Measurements from ENCODE around the gene KRT4. TPM values are rescaled to one million over a fixed set of nuclear protein-coding genes. Genes with fewer than 3 reads are reported as not detected.

KRT4 gene
- total and polyA plus RNA-seq, 2 experiments from 2014 or later, result 0.22 TPM; not detected in 1

- H3K4me2 ChIP-seq (ENCODE audit: unreplicated experiment), result no peak overlapping the region
- H2AFZ ChIP-seq, result no peak overlapping the region
- H3K27me3 ChIP-seq (replicated peaks; ENCODE audit: insufficient read depth), result peaks cover 29% of the 10 kb centered on the region
- no peaks in the 10 kb centered on the region for H3K9me2 ChIP-seq (ENCODE audit: insufficient read depth)
- no peaks in the 10 kb centered on the region for H3F3A ChIP-seq (ENCODE audit: insufficient read depth)
- H3K9ac ChIP-seq, result no peak overlapping the region
- in situ Hi-C loops (cut with MboI), result no loop called here
- no peaks in the 10 kb centered on the region for H3K79me2 ChIP-seq (ENCODE audit: insufficient read depth)
- DNase-seq, result peak; percentile 42
- H3K4me1 ChIP-seq (ENCODE audit: insufficient read depth), result peaks cover 9% of the 10 kb centered on the region; the same call in 1 of the 2 replicates
- H4K20me1 ChIP-seq (ENCODE audit: insufficient read depth), result no peaks in the 10 kb centered on the region
- H3K36me3 ChIP-seq (ENCODE audit: low read depth), result no peaks in the 10 kb centered on the region
- WGBS, 2 experiments (ENCODE audit: low coverage in 1 of 2, low lambda C conversion rate in 2 of 2, missing lambda C conversion rate in 2 of 2), result 79 to 81% methylated on average over 10 of the region's 10 CpGs
- H3K9me3 ChIP-seq (ENCODE audit: low read depth), result no peaks in the 10 kb centered on the region
- TF ChIP-seq EZH2 (IDR thresholded peaks at IDR 0.05; ENCODE audit: insufficient read depth, poor library complexity, severe bottlenecking) (no peak), EZH2phosphoT487 (IDR thresholded peaks at IDR 0.05; ENCODE audit: insufficient read depth, low read depth) (no peak)
- H3K27ac ChIP-seq, result no peak overlapping the region
- H3K4me3 ChIP-seq, result no peak overlapping the region
These were observed 8.1 kb upstream of the KRT4 start for GRCh38 chr12:52821826-52822660.

- H4K20me1 ChIP-seq (ENCODE audit: insufficient read depth), result no peaks in the 10 kb centered on the region
- no peak for DNase-seq
- no peak overlapping the region for H3K27ac ChIP-seq
- peaks cover 9% of the 10 kb centered on the region; the same call in 1 of the 2 replicates for H3K4me1 ChIP-seq (ENCODE audit: insufficient read depth)
- TF ChIP-seq EZH2 (IDR thresholded peaks at IDR 0.05; ENCODE audit: insufficient read depth, poor library complexity, severe bottlenecking) (no peak), EZH2phosphoT487 (IDR thresholded peaks at IDR 0.05; ENCODE audit: insufficient read depth, low read depth) (no peak)
- no peak overlapping the region for H3K4me3 ChIP-seq
- H3K9ac ChIP-seq, result no peak overlapping the region
- H3K4me2 ChIP-seq (ENCODE audit: unreplicated experiment), result no peak overlapping the region
- H3K9me3 ChIP-seq (ENCODE audit: low read depth), result no peaks in the 10 kb centered on the region
- H3K9me2 ChIP-seq (ENCODE audit: insufficient read depth), result no peaks in the 10 kb centered on the region
- H3K36me3 ChIP-seq (ENCODE audit: low read depth), result no peaks in the 10 kb centered on the region
- no peak overlapping the region for H2AFZ ChIP-seq
- no peaks in the 10 kb centered on the region for H3F3A ChIP-seq (ENCODE audit: insufficient read depth)
- H3K79me2 ChIP-seq (ENCODE audit: insufficient read depth), result no peaks in the 10 kb centered on the region
- H3K27me3 ChIP-seq (replicated peaks; ENCODE audit: insufficient read depth), result peaks cover 33% of the 10 kb centered on the region
- in situ Hi-C loops (cut with MboI), result no loop called here
- 77 to 86% methylated on average over 4 of the region's 4 CpGs for WGBS, 2 experiments (ENCODE audit: low coverage in 1 of 2, low lambda C conversion rate in 2 of 2, missing lambda C conversion rate in 2 of 2)
These were observed 7.3 kb upstream of the KRT4 start for GRCh38 chr12:52821071-52821730.

GRCh38 chr12:52820521-52820920 is 6.6 kb upstream of the KRT4 start:
- in situ Hi-C loops (cut with MboI), result no loop called here

GRCh38 chr12:52819731-52820510 is 6.0 kb upstream of the KRT4 start:
- DNase-seq, result no peak
- Histone ChIP-seq H3K27me3 (replicated peaks; ENCODE audit: insufficient read depth) (peaks cover 38% of the 10 kb centered on the region), H3K36me3 (ENCODE audit: low read depth) (no peaks in the 10 kb centered on the region), H3K27ac (no peak overlapping the region), H3K9ac (no peak overlapping the region), H3F3A (ENCODE audit: insufficient read depth) (no peaks in the 10 kb centered on the region), H3K4me2 (ENCODE audit: unreplicated experiment) (no peak overlapping the region), H3K9me2 (ENCODE audit: insufficient read depth) (no peaks in the 10 kb centered on the region), H2AFZ (no peak overlapping the region), H4K20me1 (ENCODE audit: insufficient read depth) (no peaks in the 10 kb centered on the region), H3K9me3 (ENCODE audit: low read depth) (no peaks in the 10 kb centered on the region), H3K4me3 (no peak overlapping the region), H3K79me2 (ENCODE audit: insufficient read depth) (no peaks in the 10 kb centered on the region), H3K4me1 (ENCODE audit: insufficient read depth) (peaks cover 9% of the 10 kb centered on the region; the same call in 1 of the 2 replicates)
- 58 to 61% methylated on average over 5 to 7 of the region's 7 CpGs for WGBS, 2 experiments (ENCODE audit: low coverage in 1 of 2, low lambda C conversion rate in 2 of 2, missing lambda C conversion rate in 2 of 2)
- no peak for TF ChIP-seq EZH2 (IDR thresholded peaks at IDR 0.05; ENCODE audit: insufficient read depth, poor library complexity, severe bottlenecking)
- TF ChIP-seq EZH2phosphoT487 (IDR thresholded peaks at IDR 0.05; ENCODE audit: insufficient read depth, low read depth), result no peak
- in situ Hi-C loops (cut with MboI), result no loop called here

More at GRCh38 chr12:52820521-52820920, 6.6 kb upstream of the KRT4 start:
- peaks cover 33% of the 10 kb centered on the region for H3K27me3 ChIP-seq (replicated peaks; ENCODE audit: insufficient read depth)
- TF ChIP-seq EZH2phosphoT487 (IDR thresholded peaks at IDR 0.05; ENCODE audit: insufficient read depth, low read depth) (no peak), EZH2 (IDR thresholded peaks at IDR 0.05; ENCODE audit: insufficient read depth, poor library complexity, severe bottlenecking) (no peak)
- no peak overlapping the region for H3K4me3 ChIP-seq
- no peaks in the 10 kb centered on the region for H3K36me3 ChIP-seq (ENCODE audit: low read depth)
- no peaks in the 10 kb centered on the region for H3K9me3 ChIP-seq (ENCODE audit: low read depth)
- no peaks in the 10 kb centered on the region for H3K79me2 ChIP-seq (ENCODE audit: insufficient read depth)
- no peak overlapping the region for H3K9ac ChIP-seq
- H3K4me2 ChIP-seq (ENCODE audit: unreplicated experiment), result no peak overlapping the region
- no peak overlapping the region for H2AFZ ChIP-seq
- no peak overlapping the region for H3K27ac ChIP-seq
- peaks cover 9% of the 10 kb centered on the region; the same call in 1 of the 2 replicates for H3K4me1 ChIP-seq (ENCODE audit: insufficient read depth)
- H3F3A ChIP-seq (ENCODE audit: insufficient read depth), result no peaks in the 10 kb centered on the region
- H4K20me1 ChIP-seq (ENCODE audit: insufficient read depth), result no peaks in the 10 kb centered on the region
- no peaks in the 10 kb centered on the region for H3K9me2 ChIP-seq (ENCODE audit: insufficient read depth)
- 83 to 90% methylated on average over 6 of the region's 6 CpGs for whole genome bisulfite sequencing, 2 experiments (ENCODE audit: low coverage in 1 of 2, low lambda C conversion rate in 2 of 2, missing lambda C conversion rate in 2 of 2)
- no peak for DNase-seq

Measured in GM23248 (cell line).